Fibroblast of skin of back (primary cell): ENCODE data around the gene MS4A8.

ENCODE experiments used
- DNase-seq: peaks from one replicate; pipeline ENCODE4 v3.0.0-alpha.2; 2013

MS4A8 gene

DNA sequence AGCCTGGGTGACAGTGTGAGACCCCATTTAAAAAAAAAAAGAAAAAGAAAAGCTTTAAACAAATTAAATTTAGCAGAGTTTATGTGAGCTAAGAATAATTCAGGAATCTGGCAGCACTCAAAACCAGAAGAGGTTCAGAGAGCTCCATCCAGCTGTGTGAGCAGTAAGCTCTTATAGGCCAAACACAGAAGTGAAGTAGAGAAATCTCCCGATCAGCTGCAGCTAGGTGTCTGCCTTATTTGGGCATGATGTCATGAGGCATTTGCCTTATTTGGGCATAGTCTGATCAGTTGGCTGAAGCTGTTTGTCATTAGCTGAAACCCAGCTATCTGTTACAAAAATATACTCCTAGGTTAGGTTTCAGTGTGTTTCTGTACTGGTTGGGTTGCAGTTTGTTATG lies 65.5 kb downstream of the MS4A8 start:
- DNase-seq = no peak

DNA sequence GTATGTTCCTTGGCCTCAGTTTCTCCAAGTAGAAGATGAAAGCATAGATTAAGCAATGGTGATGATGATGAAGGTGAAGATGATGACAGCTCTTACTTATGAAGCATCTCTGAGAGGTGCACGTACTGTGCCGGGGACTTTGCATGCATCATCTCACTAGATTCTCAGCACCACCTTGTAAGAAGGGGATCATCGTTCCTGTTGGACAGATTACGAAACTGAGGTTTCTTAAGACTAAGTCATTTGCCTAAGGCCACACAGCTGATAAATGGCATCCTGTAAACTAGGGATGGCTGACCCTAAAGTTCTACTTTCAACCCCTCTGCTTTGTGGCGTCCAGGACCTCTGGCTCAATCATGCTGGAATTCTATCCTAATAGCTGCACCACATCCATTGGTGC lies 65.9 kb downstream of the MS4A8 start:
- no peak for DNase-seq
